MCF 10A (cell line): ENCODE data around the gene SPATA6L. TPM values are rescaled to one million over a fixed set of nuclear protein-coding genes. Genes with fewer than 3 reads are reported as not detected.

ENCODE experiments used
- BruUV-seq: library from RNA; stranded (reverse); fragments of 400-500 nt; replicated peaks from 2 replicates; lab custom pipeline; 2021; lab: Mats Ljungman, UMichigan
- CTCF ChIA-PET: fragments of 300-600 bp; sonication (Branson Sonifier 250); formaldehyde crosslinking; extraction: SDS; loops from one replicate; lab custom pipeline; 2021; ENCODE audit warnings: antibody characterized with exemption, inconsistent platforms; lab: Yijun Ruan, JAX
- POLR2A ChIA-PET: fragments of 300-600, 350-650 bp; sonication (Branson Sonifier 250); formaldehyde crosslinking; extraction: SDS; loops from one replicate; lab custom pipeline; 2020; ENCODE audit warnings: antibody characterized with exemption, inconsistent platforms; lab: Yijun Ruan, JAX
- DNase-seq: peaks from one replicate; pipeline ENCODE4 v3.0.0-alpha.2; 2018; ENCODE audit not compliant: unreplicated experiment
- H3K27ac Mint-ChIP-seq: one replicate; pipeline ENCODE4 v1.8.0; 2022; ENCODE audit warnings: mild to moderate bottlenecking, low read depth, mixed read lengths; ENCODE audit not compliant: unreplicated experiment
- H3K27me3 Mint-ChIP-seq: one replicate; pipeline ENCODE4 v1.8.0; 2022; ENCODE audit warnings: mixed read lengths; ENCODE audit not compliant: insufficient read depth, unreplicated experiment
- H3K36me3 Mint-ChIP-seq: one replicate; pipeline ENCODE4 v1.8.0; 2022; ENCODE audit warnings: mild to moderate bottlenecking, moderate library complexity, mixed read lengths; ENCODE audit not compliant: insufficient read depth, unreplicated experiment
- H3K4me1 Mint-ChIP-seq: one replicate; pipeline ENCODE4 v1.8.0; 2022; ENCODE audit warnings: mixed read lengths; ENCODE audit not compliant: insufficient read depth, unreplicated experiment
- H3K4me3 Mint-ChIP-seq: one replicate; pipeline ENCODE4 v1.8.0; 2022; ENCODE audit warnings: mild to moderate bottlenecking, moderate library complexity, mixed read lengths; ENCODE audit not compliant: unreplicated experiment
- H3K9me3 Mint-ChIP-seq: one replicate; pipeline ENCODE4 v1.8.0; 2022; ENCODE audit warnings: mixed read lengths; ENCODE audit not compliant: unreplicated experiment
- intact Hi-C: fragments of 100-400 bp; cut with micrococcal nuclease; formaldehyde crosslinking; loops from 2 replicates; pipeline ENCODE4 v1.14.1; 2022
- total RNA-seq: library from RNA; stranded (reverse); gene quantifications from 2 replicates; pipeline ENCODE4 v1.2.3, GENCODE V29; 2022
- TF ChIP-seq, protein P1 (sequence below): fragments of 200-600 bp; IDR thresholded peaks from one replicate; pipeline ENCODE4 v1.8.0; 2022; ENCODE audit warnings: antibody characterized with exemption, mild to moderate bottlenecking; ENCODE audit not compliant: unreplicated experiment

SPATA6L gene
- total RNA-seq, 1 experiment from 2014 or later: 5.5 TPM

DNA sequence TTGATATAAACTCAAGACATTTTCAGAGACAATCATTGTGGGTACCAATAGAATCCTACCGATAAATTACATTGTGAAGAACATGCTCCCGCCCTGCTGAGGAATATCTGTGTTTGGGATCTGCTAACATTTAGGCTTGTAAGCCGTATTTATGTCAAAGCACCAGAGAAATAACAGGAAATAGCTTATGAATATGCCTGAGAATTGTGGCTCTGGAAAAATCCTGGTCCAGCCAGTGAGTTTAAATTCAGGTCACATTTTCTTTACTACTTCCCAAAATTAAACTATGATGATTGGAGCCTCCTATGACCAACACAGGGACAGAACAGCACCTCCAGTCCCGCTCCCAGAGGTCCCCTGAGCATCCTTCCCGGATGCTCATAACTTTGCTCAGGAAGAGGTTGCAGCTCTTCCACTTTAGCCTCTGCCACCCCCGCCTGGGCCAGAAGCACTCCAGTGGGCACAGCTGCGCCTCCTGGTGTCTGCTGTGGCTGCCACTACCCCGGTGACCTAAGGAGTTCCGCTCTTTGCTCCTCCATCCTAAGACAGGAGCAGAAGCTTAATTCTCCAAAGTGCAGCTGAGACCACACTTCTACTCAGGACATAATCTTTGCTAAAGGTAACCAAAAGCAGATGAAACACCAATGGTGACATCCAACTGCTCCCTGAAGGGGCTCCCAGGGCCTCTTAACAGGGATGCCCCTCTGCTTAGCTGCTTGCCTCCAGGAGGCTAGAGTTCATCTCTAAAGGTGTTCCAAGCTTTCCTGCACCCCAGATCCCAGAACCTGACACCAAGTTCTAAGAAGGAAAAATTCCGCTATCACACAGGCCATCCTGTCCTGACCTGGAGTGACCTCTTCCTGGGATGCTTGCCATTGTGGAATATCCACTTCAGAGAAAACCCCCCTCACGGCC, 117.2 kb downstream of the SPATA6L start:
- TF ChIP-seq, protein P1, sequence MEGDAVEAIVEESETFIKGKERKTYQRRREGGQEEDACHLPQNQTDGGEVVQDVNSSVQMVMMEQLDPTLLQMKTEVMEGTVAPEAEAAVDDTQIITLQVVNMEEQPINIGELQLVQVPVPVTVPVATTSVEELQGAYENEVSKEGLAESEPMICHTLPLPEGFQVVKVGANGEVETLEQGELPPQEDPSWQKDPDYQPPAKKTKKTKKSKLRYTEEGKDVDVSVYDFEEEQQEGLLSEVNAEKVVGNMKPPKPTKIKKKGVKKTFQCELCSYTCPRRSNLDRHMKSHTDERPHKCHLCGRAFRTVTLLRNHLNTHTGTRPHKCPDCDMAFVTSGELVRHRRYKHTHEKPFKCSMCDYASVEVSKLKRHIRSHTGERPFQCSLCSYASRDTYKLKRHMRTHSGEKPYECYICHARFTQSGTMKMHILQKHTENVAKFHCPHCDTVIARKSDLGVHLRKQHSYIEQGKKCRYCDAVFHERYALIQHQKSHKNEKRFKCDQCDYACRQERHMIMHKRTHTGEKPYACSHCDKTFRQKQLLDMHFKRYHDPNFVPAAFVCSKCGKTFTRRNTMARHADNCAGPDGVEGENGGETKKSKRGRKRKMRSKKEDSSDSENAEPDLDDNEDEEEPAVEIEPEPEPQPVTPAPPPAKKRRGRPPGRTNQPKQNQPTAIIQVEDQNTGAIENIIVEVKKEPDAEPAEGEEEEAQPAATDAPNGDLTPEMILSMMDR: peak; percentile 15
- H3K4me3 Mint-ChIP-seq: no peak overlapping the region
- no peak overlapping the region for H3K27ac Mint-ChIP-seq
- no peaks in the 10 kb centered on the region for H3K4me1 Mint-ChIP-seq
- H3K9me3 Mint-ChIP-seq: no peaks in the 10 kb centered on the region
- ChIA-PET POLR2A (no interaction called here), CTCF (interaction anchor here (0.8 to 1.5 kb wide), 4 partner anchors 11 to 1692 kb away, joined by 3 to 4 read pairs (median 4); no protein-coding TSS in a partner anchor)
- no peaks in the 10 kb centered on the region for H3K36me3 Mint-ChIP-seq
- intact Hi-C loops: loop anchor here (2.0 kb wide), 1 partner anchor 166 kb away; no protein-coding TSS in a partner anchor
- H3K27me3 Mint-ChIP-seq: peaks cover 11% of the 10 kb centered on the region
- BruUV-seq: no TSS peak
- no peak for DNase-seq

Other genes starting within 250 kb of the SPATA6L start
- gene SLC1A1, start 176.0 kb downstream of the SPATA6L start, total RNA-seq: 0.16 TPM in 1 of 2 replicates, not detected in the other
- gene PLPP6, start 4.2 kb downstream of the SPATA6L start, total RNA-seq: 6.3 and 8.3 TPM in 2 replicates
- 13.8 and 20.4 TPM in 2 replicates for gene CDC37L1, start 13.1 kb upstream of the SPATA6L start, total RNA-seq
- gene AK3, start 74.7 kb upstream of the SPATA6L start, total RNA-seq: 61.0 and 64.1 TPM in 2 replicates
- 20.2 and 27.8 TPM in 2 replicates for gene RCL1, start 126.5 kb upstream of the SPATA6L start, total RNA-seq